Measurements from ENCODE around the gene OR5AU1. TPM values are rescaled to one million over a fixed set of nuclear protein-coding genes. Genes with fewer than 3 reads are reported as not detected.

OR5AU1 gene
- total RNA-seq, 1 experiment from 2014 or later, result not detected

DNA sequence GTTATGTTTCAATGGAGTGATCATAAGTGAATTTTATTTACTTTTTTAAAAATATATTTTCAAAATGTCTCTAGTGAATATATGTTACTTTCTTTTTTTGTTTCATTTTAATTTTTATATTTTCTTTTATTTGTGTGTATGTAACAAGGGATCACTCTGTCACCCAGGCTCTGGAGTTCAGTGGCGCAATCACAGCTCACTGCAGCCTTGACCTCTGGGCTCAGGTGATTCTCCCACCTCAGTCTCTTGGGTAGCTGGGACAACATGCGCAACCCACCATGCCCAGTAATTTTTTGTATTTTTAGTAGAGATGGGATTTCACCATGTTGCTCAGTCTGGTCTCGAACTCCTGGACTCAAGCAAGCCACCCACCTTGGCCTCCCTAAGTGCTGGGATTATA, 36.9 kb downstream of the OR5AU1 start:
- no peaks in the 10 kb centered on the region for H3K9me3 Mint-ChIP-seq (ENCODE audit: unreplicated experiment)
- BruUV-seq (replicated peaks), result no TSS peak
- ChIA-PET POLR2A (no interaction called here), CTCF (interaction anchor here (0.6 kb wide), 1 partner anchor 56 kb away, joined by 3 read pairs; no protein-coding TSS in a partner anchor)
- no peak for DNase-seq (ENCODE audit: unreplicated experiment)
- TF ChIP-seq, protein P1, sequence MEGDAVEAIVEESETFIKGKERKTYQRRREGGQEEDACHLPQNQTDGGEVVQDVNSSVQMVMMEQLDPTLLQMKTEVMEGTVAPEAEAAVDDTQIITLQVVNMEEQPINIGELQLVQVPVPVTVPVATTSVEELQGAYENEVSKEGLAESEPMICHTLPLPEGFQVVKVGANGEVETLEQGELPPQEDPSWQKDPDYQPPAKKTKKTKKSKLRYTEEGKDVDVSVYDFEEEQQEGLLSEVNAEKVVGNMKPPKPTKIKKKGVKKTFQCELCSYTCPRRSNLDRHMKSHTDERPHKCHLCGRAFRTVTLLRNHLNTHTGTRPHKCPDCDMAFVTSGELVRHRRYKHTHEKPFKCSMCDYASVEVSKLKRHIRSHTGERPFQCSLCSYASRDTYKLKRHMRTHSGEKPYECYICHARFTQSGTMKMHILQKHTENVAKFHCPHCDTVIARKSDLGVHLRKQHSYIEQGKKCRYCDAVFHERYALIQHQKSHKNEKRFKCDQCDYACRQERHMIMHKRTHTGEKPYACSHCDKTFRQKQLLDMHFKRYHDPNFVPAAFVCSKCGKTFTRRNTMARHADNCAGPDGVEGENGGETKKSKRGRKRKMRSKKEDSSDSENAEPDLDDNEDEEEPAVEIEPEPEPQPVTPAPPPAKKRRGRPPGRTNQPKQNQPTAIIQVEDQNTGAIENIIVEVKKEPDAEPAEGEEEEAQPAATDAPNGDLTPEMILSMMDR (IDR thresholded peaks at IDR 0.05; ENCODE audit: unreplicated experiment), result no peak
- no peak overlapping the region for H3K4me3 Mint-ChIP-seq (ENCODE audit: unreplicated experiment)
- no peaks in the 10 kb centered on the region for H3K27me3 Mint-ChIP-seq (ENCODE audit: insufficient read depth, unreplicated experiment)
- H3K4me1 Mint-ChIP-seq (ENCODE audit: insufficient read depth, unreplicated experiment), result no peaks in the 10 kb centered on the region
- H3K36me3 Mint-ChIP-seq (ENCODE audit: insufficient read depth, unreplicated experiment), result no peaks in the 10 kb centered on the region
- H3K27ac Mint-ChIP-seq (ENCODE audit: low read depth, unreplicated experiment), result no peak overlapping the region
- intact Hi-C loops (cut with micrococcal nuclease), result no loop called here

DNA sequence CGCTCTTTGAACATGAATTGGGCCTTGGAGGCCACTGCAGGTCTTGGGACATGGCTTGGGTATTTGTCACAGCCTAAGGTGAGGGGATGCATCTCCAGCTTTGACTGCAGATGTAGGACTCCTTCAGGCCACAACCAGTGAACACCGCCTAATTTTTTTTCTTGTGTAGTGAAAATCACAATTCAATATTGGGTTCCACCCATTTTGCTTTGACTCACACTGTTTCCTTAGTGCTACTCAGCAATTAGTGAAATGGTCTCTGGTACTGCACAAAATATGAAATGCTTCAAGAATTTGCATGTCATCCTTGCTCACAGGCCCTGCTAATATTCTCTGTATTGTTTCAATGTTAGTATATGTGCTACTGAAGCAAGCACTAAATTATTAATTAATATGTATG, 42.5 kb downstream of the OR5AU1 start:
- DNase-seq (ENCODE audit: unreplicated experiment), result no peak
- Mint-ChIP-seq H3K27me3 (ENCODE audit: insufficient read depth, unreplicated experiment) (no peaks in the 10 kb centered on the region), H3K27ac (ENCODE audit: low read depth, unreplicated experiment) (no peak overlapping the region), H3K36me3 (ENCODE audit: insufficient read depth, unreplicated experiment) (no peaks in the 10 kb centered on the region), H3K4me1 (ENCODE audit: insufficient read depth, unreplicated experiment) (peaks cover 5% of the 10 kb centered on the region), H3K9me3 (ENCODE audit: unreplicated experiment) (no peaks in the 10 kb centered on the region), H3K4me3 (ENCODE audit: unreplicated experiment) (no peak overlapping the region)
- CTCF ChIA-PET, result interaction anchor here (0.9 kb wide), 1 partner anchor 9 kb away, joined by 3 read pairs; no protein-coding TSS in a partner anchor
- POLR2A ChIA-PET, result no interaction called here
- no TSS peak for BruUV-seq (replicated peaks)
- TF ChIP-seq, protein P1 (IDR thresholded peaks at IDR 0.05; ENCODE audit: unreplicated experiment), result no peak
- intact Hi-C loops (cut with micrococcal nuclease), result no loop called here

DNA sequence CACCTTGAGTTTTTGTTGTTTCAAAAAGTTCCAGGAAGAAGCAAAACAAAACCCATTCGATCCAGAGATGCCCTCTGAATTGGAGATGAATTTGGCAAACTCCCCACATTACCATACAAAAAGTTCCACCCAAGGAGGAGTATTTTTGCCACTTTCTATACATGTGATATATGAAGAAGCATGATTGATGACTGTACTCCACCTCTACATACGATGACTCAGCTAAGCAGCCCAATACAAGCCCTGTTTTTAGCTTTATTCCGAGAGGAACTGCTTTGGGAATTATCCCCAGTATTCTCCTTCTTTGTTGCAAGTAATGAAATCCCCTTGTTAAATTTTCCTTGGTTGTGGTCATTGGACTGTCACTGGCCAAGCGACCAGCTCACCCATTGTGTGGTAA, 43.6 kb downstream of the OR5AU1 start:
- DNase-seq (ENCODE audit: unreplicated experiment), result no peak
- Mint-ChIP-seq H3K27ac (ENCODE audit: low read depth, unreplicated experiment) (no peak overlapping the region), H3K27me3 (ENCODE audit: insufficient read depth, unreplicated experiment) (no peaks in the 10 kb centered on the region), H3K4me1 (ENCODE audit: insufficient read depth, unreplicated experiment) (peaks cover 11% of the 10 kb centered on the region), H3K9me3 (ENCODE audit: unreplicated experiment) (no peaks in the 10 kb centered on the region), H3K36me3 (ENCODE audit: insufficient read depth, unreplicated experiment) (no peaks in the 10 kb centered on the region), H3K4me3 (ENCODE audit: unreplicated experiment) (no peak overlapping the region)
- no TSS peak for BruUV-seq (replicated peaks)
- TF ChIP-seq, protein P1 (IDR thresholded peaks at IDR 0.05; ENCODE audit: unreplicated experiment), result no peak
- CTCF ChIA-PET, result interaction anchor here (0.9 kb wide), 1 partner anchor 10 kb away, joined by 3 read pairs; no protein-coding TSS in a partner anchor
- intact Hi-C loops (cut with micrococcal nuclease), result no loop called here
- POLR2A ChIA-PET, result interaction anchor here (0.7 kb wide), 1 partner anchor 12 kb away, joined by 3 read pairs; no protein-coding TSS in a partner anchor

- ChIA-PET CTCF (interaction anchor here (0.6 to 10.5 kb wide), 14 partner anchors 15 to 615 kb away, joined by 3 to 248 read pairs (median 6); no protein-coding TSS in a partner anchor), POLR2A (interaction anchor here (1.2 to 1.5 kb wide), 2 partner anchors 13 to 14 kb away, joined by 3 to 4 read pairs; no protein-coding TSS in a partner anchor)
- TF ChIP-seq, protein P1 (IDR thresholded peaks at IDR 0.05; ENCODE audit: unreplicated experiment), result no peak
- intact Hi-C loops (cut with micrococcal nuclease), result loop anchor here (5.0 kb wide), 1 partner anchor 252 kb away; no protein-coding TSS in a partner anchor
- BruUV-seq (replicated peaks), result no TSS peak
- Mint-ChIP-seq H3K36me3 (ENCODE audit: insufficient read depth, unreplicated experiment) (no peaks in the 10 kb centered on the region), H3K27ac (ENCODE audit: low read depth, unreplicated experiment) (no peak overlapping the region), H3K4me1 (ENCODE audit: insufficient read depth, unreplicated experiment) (peaks cover 28% of the 10 kb centered on the region), H3K4me3 (ENCODE audit: unreplicated experiment) (no peak overlapping the region), H3K9me3 (ENCODE audit: unreplicated experiment) (no peaks in the 10 kb centered on the region), H3K27me3 (ENCODE audit: insufficient read depth, unreplicated experiment) (no peaks in the 10 kb centered on the region)
- DNase-seq (ENCODE audit: unreplicated experiment), result peak; percentile 41
These were observed 46.3 kb downstream of the OR5AU1 start for GRCh38 chr14:21109377-21110138.
